Mucosa of stomach (tissue), 1 donor: ENCODE measurements around the gene BCL6.
"Not testable (repeated sequence)": the region's sequence is repeated elsewhere in the genome, so short reads cannot be mapped to it uniquely, and the experiment has no call there.

ENCODE experiments used
- H3K27me3 ChIP-seq: one replicate; pipeline ENCODE4 v1.7.0; 2013; ENCODE audit warnings: mild to moderate bottlenecking, low read length; ENCODE audit not compliant: control insufficient read depth, insufficient read depth
- H3K36me3 ChIP-seq: one replicate; pipeline ENCODE4 v1.7.0; 2013; ENCODE audit warnings: low read length; ENCODE audit not compliant: control insufficient read depth, insufficient read depth
- H3K4me1 ChIP-seq: one replicate; pipeline ENCODE4 v1.7.0; 2013; ENCODE audit warnings: mild to moderate bottlenecking, low read length; ENCODE audit not compliant: control insufficient read depth, insufficient read depth
- H3K4me3 ChIP-seq: one replicate; pipeline ENCODE4 v1.7.0; 2013; ENCODE audit warnings: low read length
- H3K9ac ChIP-seq: one replicate; pipeline ENCODE4 v1.7.0; 2013; ENCODE audit warnings: mild to moderate bottlenecking, low read length, moderate library complexity
- H3K9me3 ChIP-seq: one replicate; pipeline ENCODE4 v1.7.0; 2013; ENCODE audit warnings: mild to moderate bottlenecking, low read length, moderate library complexity; ENCODE audit not compliant: control insufficient read depth
- donor health status: Pancreatic carcinoma.

The BCL6 gene

GRCh38 chr3:187696021-187696420 is 49.2 kb downstream of the BCL6 start:
- H3K9me3 ChIP-seq = no peaks in the 10 kb centered on the region
- no peak overlapping the region for H3K9ac ChIP-seq
- H3K36me3 ChIP-seq = no peaks in the 10 kb centered on the region
- H3K4me1 ChIP-seq = no peaks in the 10 kb centered on the region
- no peak overlapping the region for H3K4me3 ChIP-seq
- peaks cover 8% of the 10 kb centered on the region for H3K27me3 ChIP-seq

GRCh38 chr3:187695449-187695848 is 49.8 kb downstream of the BCL6 start:
- no peaks in the 10 kb centered on the region for H3K4me1 ChIP-seq
- no peak overlapping the region for H3K4me3 ChIP-seq
- H3K27me3 ChIP-seq = peaks cover 8% of the 10 kb centered on the region
- H3K9me3 ChIP-seq = no peaks in the 10 kb centered on the region
- no peaks in the 10 kb centered on the region for H3K36me3 ChIP-seq
- no peak overlapping the region for H3K9ac ChIP-seq

GRCh38 chr3:187694801-187695200 is 50.5 kb downstream of the BCL6 start:
- Histone ChIP-seq H3K9ac (no peak overlapping the region), H3K4me3 (no peak overlapping the region), H3K36me3 (no peaks in the 10 kb centered on the region), H3K9me3 (no peaks in the 10 kb centered on the region), H3K4me1 (no peaks in the 10 kb centered on the region), H3K27me3 (peaks cover 8% of the 10 kb centered on the region)

GRCh38 chr3:187693431-187693830 is 51.8 kb downstream of the BCL6 start:
- Histone ChIP-seq H3K27me3 (peaks cover 8% of the 10 kb centered on the region), H3K4me3 (no peak overlapping the region), H3K36me3 (no peaks in the 10 kb centered on the region), H3K4me1 (no peaks in the 10 kb centered on the region), H3K9me3 (no peaks in the 10 kb centered on the region), H3K9ac (no peak overlapping the region)

- Histone ChIP-seq H3K4me3 (no peak overlapping the region), H3K27me3 (no peaks in the 10 kb centered on the region), H3K36me3 (no peaks in the 10 kb centered on the region), H3K9ac (no peak overlapping the region), H3K4me1 (no peaks in the 10 kb centered on the region), H3K9me3 (no peaks in the 10 kb centered on the region)
These were observed 55.3 kb downstream of the BCL6 start for GRCh38 chr3:187689984-187690383.

GRCh38 chr3:187686621-187687273 is 58.5 kb downstream of the BCL6 start:
- H3K36me3 ChIP-seq = no peaks in the 10 kb centered on the region
- no peak overlapping the region for H3K4me3 ChIP-seq
- no peaks in the 10 kb centered on the region for H3K9me3 ChIP-seq
- H3K27me3 ChIP-seq = no peaks in the 10 kb centered on the region
- no peaks in the 10 kb centered on the region for H3K4me1 ChIP-seq
- H3K9ac ChIP-seq = no peak overlapping the region

GRCh38 chr3:187685948-187686347 is 59.3 kb downstream of the BCL6 start:
- H3K9me3 ChIP-seq = no peaks in the 10 kb centered on the region
- H3K4me1 ChIP-seq = no peaks in the 10 kb centered on the region
- no peak overlapping the region for H3K4me3 ChIP-seq

GRCh38 chr3:187684880-187685279 is 60.4 kb downstream of the BCL6 start:
- Histone ChIP-seq H3K36me3 (no peaks in the 10 kb centered on the region), H3K9me3 (no peaks in the 10 kb centered on the region), H3K27me3 (no peaks in the 10 kb centered on the region), H3K4me3 (no peak overlapping the region), H3K4me1 (no peaks in the 10 kb centered on the region), H3K9ac (no peak overlapping the region)

More at GRCh38 chr3:187685948-187686347, 59.3 kb downstream of the BCL6 start:
- no peaks in the 10 kb centered on the region for H3K36me3 ChIP-seq
- H3K27me3 ChIP-seq = no peaks in the 10 kb centered on the region
- no peak overlapping the region for H3K9ac ChIP-seq

GRCh38 chr3:187684444-187684843 is 60.8 kb downstream of the BCL6 start:
- Histone ChIP-seq H3K4me1 (no peaks in the 10 kb centered on the region), H3K4me3 (no peak overlapping the region), H3K9me3 (no peaks in the 10 kb centered on the region), H3K36me3 (no peaks in the 10 kb centered on the region), H3K9ac (no peak overlapping the region), H3K27me3 (no peaks in the 10 kb centered on the region)

GRCh38 chr3:187681756-187682155 is 63.5 kb downstream of the BCL6 start:
- H3K9me3 ChIP-seq, H3K9ac ChIP-seq, H3K4me3 ChIP-seq, H3K27me3 ChIP-seq, H3K36me3 ChIP-seq, H3K4me1 ChIP-seq: not testable (repeated sequence)

- no peaks in the 10 kb centered on the region for H3K4me1 ChIP-seq
- H3K9ac ChIP-seq = no peak overlapping the region
- H3K36me3 ChIP-seq = no peaks in the 10 kb centered on the region
- no peaks in the 10 kb centered on the region for H3K9me3 ChIP-seq
- H3K4me3 ChIP-seq = no peak overlapping the region
- no peaks in the 10 kb centered on the region for H3K27me3 ChIP-seq
These were observed 65.5 kb downstream of the BCL6 start for GRCh38 chr3:187679638-187680396.

GRCh38 chr3:187678726-187679268 is 66.5 kb downstream of the BCL6 start:
- Histone ChIP-seq H3K4me3 (no peak overlapping the region), H3K9me3 (no peaks in the 10 kb centered on the region), H3K27me3 (no peaks in the 10 kb centered on the region), H3K9ac (no peak overlapping the region), H3K4me1 (no peaks in the 10 kb centered on the region), H3K36me3 (no peaks in the 10 kb centered on the region)
